ENCODE data around the gene KSR1. TPM values are rescaled to one million over a fixed set of nuclear protein-coding genes. Genes with fewer than 3 reads are reported as not detected.
"Not testable (repeated sequence)": the region's sequence is repeated elsewhere in the genome, so short reads cannot be mapped to it uniquely, and the experiment has no call there.

KSR1 gene
- total and polyA plus RNA-seq, 5 experiments from 2014 or later, result 0.73 to 25.4 (median 2.0) TPM

DNA sequence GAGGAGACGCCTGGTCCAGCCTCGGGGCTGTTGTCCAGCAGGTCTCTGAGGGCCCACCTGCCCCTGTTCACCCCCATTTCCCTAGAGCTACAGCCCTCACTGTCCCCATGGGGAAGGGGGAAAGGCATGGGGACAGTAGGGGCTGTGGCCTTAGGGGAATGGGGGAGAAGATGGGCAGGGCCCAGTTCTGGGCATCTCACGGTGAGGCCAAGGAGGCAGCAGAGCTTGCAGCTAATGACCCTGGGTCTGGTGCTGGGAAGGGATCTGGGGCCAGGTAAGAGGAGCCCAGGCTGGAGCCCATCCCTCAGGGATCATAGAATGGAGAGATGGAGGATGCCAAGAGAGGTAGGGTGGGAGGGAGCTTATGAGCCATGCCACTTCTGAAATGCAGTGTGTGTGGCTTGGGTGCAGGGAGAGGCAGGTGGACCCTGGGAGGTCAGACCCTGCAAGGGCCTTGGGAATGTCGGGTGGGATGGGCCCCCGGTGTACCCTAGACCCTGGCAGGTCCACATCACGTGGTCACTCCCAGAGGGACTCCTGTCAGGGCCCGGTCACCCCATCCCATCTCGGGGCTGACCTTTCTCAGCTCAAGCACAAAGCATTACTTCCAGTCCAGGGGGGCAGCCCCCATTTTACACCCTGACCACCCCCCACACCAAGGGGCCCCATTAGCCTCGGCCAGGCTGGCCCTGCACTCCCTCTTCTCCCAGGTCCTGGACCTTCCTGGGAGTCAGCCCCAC lies 35.9 kb upstream of the KSR1 start:
- POLR2A ChIA-PET, result no interaction called here

DNA sequence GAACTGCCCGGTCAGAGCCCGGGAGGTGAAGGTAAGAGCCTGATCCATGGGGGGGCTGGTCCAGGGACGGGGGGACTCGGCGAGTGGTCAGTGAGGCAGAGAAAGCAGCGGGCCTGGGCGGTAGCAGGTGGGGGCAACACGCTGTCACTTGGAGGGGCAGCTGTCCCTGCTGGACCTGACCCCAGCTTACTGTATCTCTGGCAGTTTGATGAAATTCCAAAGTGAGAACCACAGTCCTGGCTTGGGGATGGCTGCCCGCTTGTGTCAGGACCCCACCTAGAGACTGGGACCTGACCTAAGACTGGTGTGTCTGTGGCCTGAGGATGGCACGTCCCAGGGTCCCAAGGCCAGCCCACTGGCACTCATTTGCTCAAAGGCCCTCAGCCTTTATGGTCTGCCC lies 35.1 kb upstream of the KSR1 start:
- no peak overlapping the region for H3K27ac Mint-ChIP-seq
- POLR2A ChIA-PET, result no interaction called here
- H3K36me3 Mint-ChIP-seq, result no peaks in the 10 kb centered on the region
- DNase-seq, result no peak
- no peak overlapping the region for H3K4me3 Mint-ChIP-seq
- H3K4me1 Mint-ChIP-seq, result no peaks in the 10 kb centered on the region
- H3K9me3 Mint-ChIP-seq, result no peaks in the 10 kb centered on the region
- H3K27me3 Mint-ChIP-seq, result peaks cover 0 to 6% (median 0%) of the 10 kb centered on the region in 5 donors
- ATAC-seq, result no peak

More for the DNA sequence above, 35.9 kb upstream of the KSR1 start:
- DNase-seq (no peak), ATAC-seq (no peak)
- Mint-ChIP-seq H3K27ac (no peak overlapping the region), H3K4me3 (no peak overlapping the region), H3K9me3 (no peaks in the 10 kb centered on the region), H3K36me3 (no peaks in the 10 kb centered on the region), H3K27me3 (peaks cover 0 to 6% (median 0%) of the 10 kb centered on the region in 5 donors), H3K4me1 (no peaks in the 10 kb centered on the region)

DNA sequence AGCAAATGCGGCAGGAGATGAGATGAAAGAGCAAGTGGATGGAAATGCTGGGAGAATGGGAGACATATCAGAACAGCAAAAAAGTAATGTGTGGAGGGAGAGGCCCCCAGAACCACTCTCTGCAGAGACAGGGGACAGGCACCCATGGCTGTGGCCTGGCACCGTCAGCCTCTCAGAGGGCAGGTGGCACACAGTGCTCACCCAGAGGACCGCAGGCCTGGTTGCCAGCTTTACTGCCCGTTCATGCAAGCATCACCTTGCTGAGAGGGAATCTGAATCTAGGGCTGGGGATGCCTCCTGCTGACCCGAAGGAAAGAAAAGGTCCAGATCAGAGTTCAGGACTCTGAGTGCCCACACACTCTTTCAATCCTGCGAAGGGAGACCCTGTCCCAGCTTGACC lies 34.6 kb upstream of the KSR1 start:
- H3K4me3 Mint-ChIP-seq, DNase-seq, H3K27ac Mint-ChIP-seq, POLR2A ChIA-PET, H3K4me1 Mint-ChIP-seq, ATAC-seq, H3K27me3 Mint-ChIP-seq, H3K36me3 Mint-ChIP-seq, H3K9me3 Mint-ChIP-seq: not testable (repeated sequence)

DNA sequence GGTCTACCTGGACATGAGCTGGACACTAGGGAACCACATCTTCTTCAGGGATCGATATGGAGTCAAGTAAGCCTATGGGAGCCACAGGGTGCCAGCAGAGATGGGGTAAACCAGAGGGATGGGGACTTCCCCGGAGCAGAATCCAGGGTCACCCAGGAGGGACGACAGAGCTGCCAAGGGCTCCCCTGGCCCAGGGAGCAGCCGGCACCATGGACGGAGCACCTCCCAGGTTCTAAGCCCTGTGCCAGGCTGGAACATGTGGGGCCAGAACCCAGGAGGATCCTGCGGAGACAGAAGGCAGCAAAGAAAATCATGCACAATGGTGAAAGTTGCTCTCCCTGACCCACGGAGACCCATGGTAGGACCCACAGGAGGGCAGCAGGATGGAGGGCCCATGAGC lies 33.6 kb upstream of the KSR1 start:
- no peak overlapping the region for H3K4me3 Mint-ChIP-seq
- no peaks in the 10 kb centered on the region for H3K9me3 Mint-ChIP-seq
- H3K36me3 Mint-ChIP-seq, result no peaks in the 10 kb centered on the region
- ATAC-seq (no peak), DNase-seq (no peak)
- H3K27ac Mint-ChIP-seq, result no peak overlapping the region
- no peaks in the 10 kb centered on the region for H3K4me1 Mint-ChIP-seq
- H3K27me3 Mint-ChIP-seq, result peaks cover 0 to 6% (median 0%) of the 10 kb centered on the region in 5 donors
- POLR2A ChIA-PET, result no interaction called here

DNA sequence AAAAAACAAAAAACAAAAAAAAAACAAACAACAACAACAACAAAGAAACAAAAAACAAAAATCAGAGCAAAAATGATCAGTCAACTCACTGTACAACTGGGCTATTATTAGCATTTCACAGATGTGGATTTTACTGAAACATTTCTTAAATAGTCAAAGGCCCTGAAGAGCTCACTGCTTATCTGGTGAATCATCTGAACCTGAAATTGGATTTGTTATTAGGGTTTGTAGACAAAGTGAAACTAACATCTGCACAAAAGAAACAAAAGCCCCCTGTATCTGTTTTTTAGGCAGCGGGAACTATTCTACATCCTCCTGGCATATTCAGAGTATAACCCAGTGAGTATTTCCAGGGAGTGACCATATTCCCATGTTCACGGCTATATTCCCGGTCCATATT lies 32.6 kb upstream of the KSR1 start:
- H3K4me1 Mint-ChIP-seq, result no peaks in the 10 kb centered on the region
- H3K27me3 Mint-ChIP-seq, result peaks cover 0 to 4% (median 0%) of the 10 kb centered on the region in 5 donors
- H3K36me3 Mint-ChIP-seq, result no peaks in the 10 kb centered on the region
- no peak for DNase-seq
- no peak overlapping the region for H3K4me3 Mint-ChIP-seq
- H3K9me3 Mint-ChIP-seq, result no peaks in the 10 kb centered on the region
- no peak for ATAC-seq
- H3K27ac Mint-ChIP-seq, result peak overlapping the region in 1 of 10 donors; percentile 35
- POLR2A ChIA-PET, result no interaction called here

DNA sequence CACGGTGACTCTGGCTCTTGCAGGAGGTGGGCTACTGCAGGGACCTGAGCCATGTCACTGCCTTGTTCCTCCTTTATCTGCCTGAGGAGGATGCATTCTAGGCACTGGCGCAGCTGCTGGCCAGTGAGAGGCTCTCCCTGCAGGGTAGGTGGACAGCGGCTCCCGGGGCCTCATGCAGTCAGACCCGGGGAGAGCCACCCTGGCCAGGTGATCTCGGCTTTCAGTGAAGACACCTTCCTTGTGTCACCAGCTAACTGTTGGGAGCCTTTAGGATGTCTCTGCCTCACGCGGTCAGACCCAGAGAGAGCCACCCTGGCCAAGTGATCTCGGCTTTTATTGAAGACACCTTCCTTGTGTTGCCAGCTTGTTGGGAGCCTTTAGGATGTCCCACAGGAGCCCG lies 31.7 kb upstream of the KSR1 start:
- no peaks in the 10 kb centered on the region for H3K4me1 Mint-ChIP-seq
- no peak for DNase-seq
- no peak for ATAC-seq
- no peak overlapping the region for H3K4me3 Mint-ChIP-seq
- peaks cover 0 to 4% (median 0%) of the 10 kb centered on the region in 5 donors for H3K27me3 Mint-ChIP-seq
- no peaks in the 10 kb centered on the region for H3K9me3 Mint-ChIP-seq
- H3K27ac Mint-ChIP-seq, result no peak overlapping the region
- POLR2A ChIA-PET, result no interaction called here
- H3K36me3 Mint-ChIP-seq, result no peaks in the 10 kb centered on the region

DNA sequence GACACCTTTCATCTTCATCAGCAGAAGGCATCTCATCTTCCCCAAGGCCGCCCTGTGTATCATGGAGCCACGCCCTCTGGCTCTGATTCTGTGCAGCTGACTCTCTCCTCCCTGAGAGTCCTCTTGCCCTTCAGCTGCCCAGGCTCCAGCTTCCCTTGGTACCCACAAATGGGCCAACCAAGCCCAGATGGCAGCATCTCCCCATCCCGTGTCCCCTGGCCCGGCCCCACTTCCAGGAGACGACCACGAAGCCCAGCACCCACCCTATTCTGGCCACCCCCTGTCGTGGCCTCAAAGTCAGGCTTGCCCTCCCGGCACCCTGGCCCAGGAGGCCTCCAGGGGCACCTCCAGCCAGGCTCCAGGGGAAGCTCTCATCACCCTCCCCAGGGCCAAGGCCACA lies 31.3 kb upstream of the KSR1 start:
- ATAC-seq, result no peak
- no peak for DNase-seq
- no peaks in the 10 kb centered on the region for H3K4me1 Mint-ChIP-seq
- H3K9me3 Mint-ChIP-seq, result no peaks in the 10 kb centered on the region
- H3K36me3 Mint-ChIP-seq, result no peaks in the 10 kb centered on the region
- H3K27ac Mint-ChIP-seq, result no peak overlapping the region
- POLR2A ChIA-PET, result no interaction called here
- H3K4me3 Mint-ChIP-seq, result no peak overlapping the region
- peaks cover 0 to 4% (median 0%) of the 10 kb centered on the region in 5 donors for H3K27me3 Mint-ChIP-seq

DNA sequence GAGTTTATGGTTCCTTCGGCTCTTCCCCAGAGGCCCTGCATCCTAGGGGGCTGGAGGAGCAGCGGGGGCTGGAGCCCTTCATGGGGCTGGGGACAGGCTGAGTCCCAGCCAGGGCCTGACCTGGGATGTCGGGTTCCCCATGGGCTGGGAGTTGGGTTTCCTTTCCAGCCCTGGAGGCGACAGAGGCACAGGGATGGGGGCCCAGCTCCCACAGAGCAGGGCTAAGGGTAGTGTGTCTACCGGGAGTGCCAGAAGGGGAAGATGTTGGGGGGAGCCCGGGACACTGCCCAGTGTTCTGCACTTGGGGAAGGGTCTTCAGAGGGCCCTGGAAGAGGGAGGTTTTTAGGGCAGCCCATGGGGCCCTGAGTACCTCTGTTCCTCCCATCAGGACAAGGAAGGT lies 30.7 kb upstream of the KSR1 start:
- not testable (repeated sequence) for H3K27me3 Mint-ChIP-seq, ATAC-seq, H3K4me3 Mint-ChIP-seq

DNA sequence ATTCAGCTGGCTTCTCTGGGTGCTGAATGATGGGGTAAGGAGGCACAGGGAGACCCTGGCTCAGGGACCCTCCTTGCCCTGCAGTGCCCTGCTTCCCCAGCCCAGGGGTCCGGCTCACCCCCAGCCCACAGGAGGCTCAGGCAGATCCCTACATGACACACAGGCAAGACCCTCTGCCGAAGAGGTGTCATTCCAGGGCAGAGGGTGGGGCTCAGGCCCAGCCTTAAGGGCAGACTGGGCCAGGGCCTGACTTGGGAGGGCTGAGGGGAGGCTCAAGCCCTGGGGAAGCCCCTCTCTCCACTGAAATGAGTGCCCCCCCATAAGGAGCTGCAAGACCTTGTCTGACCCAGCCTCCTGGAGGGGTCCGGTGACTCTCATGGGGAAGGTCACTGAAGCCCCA lies 30.3 kb upstream of the KSR1 start:
- DNase-seq (no peak), ATAC-seq (no peak)
- Mint-ChIP-seq H3K36me3 (no peaks in the 10 kb centered on the region), H3K9me3 (no peaks in the 10 kb centered on the region), H3K4me3 (no peak overlapping the region), H3K27ac (no peak overlapping the region), H3K4me1 (no peaks in the 10 kb centered on the region), H3K27me3 (no peaks in the 10 kb centered on the region)
- POLR2A ChIA-PET, result no interaction called here

More for the DNA sequence above, 30.7 kb upstream of the KSR1 start:
- DNase-seq, H3K27ac Mint-ChIP-seq, H3K36me3 Mint-ChIP-seq, POLR2A ChIA-PET, H3K9me3 Mint-ChIP-seq, H3K4me1 Mint-ChIP-seq: not testable (repeated sequence)

DNA sequence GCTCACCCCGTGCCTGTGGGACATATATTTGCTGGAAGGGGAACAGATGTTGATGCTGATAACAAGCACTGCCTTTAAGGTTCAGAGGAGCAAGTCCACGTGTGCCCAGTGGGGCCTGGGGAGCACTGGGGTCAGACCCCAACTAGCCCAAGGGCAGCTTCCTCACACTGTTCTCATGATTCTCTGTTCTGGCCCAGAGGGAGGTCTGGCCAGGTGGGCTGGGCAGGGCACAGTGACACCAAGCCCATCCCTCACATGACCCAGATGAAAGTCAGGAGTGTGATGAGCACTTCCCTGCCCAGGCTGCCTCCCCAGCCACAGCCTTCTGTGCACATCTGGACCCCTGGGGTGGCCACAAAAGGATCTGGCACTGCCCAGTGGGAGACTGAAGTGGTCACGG lies 29.8 kb upstream of the KSR1 start:
- POLR2A ChIA-PET, H3K9me3 Mint-ChIP-seq, H3K4me3 Mint-ChIP-seq, H3K27ac Mint-ChIP-seq, DNase-seq, ATAC-seq, H3K4me1 Mint-ChIP-seq, H3K36me3 Mint-ChIP-seq, H3K27me3 Mint-ChIP-seq: not testable (repeated sequence)

DNA sequence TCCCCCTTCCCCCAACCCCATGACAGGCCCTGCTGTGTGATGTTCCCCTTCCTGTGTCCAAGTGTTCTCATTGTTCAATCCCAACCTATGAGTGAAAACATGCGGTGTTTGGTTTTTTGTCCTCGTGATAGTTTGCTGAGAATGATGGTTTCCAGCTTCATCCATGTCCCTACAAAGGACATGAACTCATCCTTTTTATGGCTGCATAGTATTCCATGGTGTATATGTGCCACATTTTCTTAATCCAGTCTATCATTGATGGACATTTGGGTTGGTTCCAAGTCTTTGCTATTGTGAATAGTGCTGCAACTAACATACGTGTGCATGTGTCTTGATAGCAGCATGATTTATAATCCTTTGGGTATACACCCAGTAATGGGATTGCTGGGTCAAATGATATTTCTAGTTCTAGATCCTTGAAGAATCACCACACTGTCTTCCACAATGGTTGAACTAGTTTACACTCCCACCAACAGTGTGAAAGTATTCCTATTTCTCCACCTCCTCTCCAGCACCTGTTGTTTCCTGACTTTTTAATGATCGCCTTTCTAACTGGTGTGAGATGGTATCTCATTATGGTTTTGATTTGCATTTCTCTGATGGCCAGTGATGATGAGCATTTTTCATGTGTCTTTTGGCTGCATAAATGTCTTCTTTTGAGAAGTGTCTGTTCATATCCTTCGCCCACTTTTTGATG lies 28.9 kb upstream of the KSR1 start:
- H3K27ac Mint-ChIP-seq, H3K36me3 Mint-ChIP-seq, DNase-seq, ATAC-seq, H3K4me1 Mint-ChIP-seq, H3K4me3 Mint-ChIP-seq, H3K27me3 Mint-ChIP-seq, POLR2A ChIA-PET, H3K9me3 Mint-ChIP-seq: not testable (repeated sequence)

DNA sequence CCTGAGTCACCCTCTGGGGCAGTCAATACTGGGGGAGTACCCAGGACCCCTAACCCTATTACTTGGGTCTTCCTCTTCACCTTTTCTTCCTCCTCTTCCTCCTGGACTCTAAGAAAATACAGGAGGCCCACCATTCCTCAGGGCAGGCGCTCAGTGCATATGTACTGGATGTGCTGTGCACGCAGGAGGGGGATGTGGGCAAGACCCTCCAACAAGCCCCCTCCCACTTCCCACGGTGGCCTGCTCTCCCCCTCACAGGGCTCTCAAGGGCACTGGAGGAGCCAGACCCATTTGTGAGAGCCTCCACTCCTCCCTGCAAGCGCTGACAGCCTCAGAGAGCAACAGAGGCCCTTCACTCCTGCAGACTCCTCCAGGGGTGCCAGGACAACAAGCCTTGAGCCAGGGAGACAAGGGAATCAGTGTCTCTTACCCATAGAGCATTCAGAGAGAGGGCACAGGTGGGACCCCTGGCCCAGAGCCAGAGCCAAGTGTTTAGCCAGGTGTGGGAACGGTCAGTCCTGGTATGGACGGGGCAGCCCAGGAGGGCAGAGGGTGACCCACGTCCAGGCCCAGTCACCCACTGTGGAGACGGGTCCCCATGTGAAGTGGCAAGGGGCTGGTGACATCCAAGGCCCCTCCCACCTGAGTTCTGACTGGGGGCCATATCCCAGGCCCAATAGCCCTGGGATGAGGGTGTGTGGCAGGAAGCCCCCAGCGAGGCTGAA lies 27.3 kb upstream of the KSR1 start:
- Mint-ChIP-seq H3K4me1 (no peaks in the 10 kb centered on the region), H3K27ac (no peak overlapping the region), H3K36me3 (no peaks in the 10 kb centered on the region), H3K27me3 (no peaks in the 10 kb centered on the region), H3K9me3 (no peaks in the 10 kb centered on the region), H3K4me3 (no peak overlapping the region)
- ATAC-seq (no peak), DNase-seq (no peak)
- POLR2A ChIA-PET, result no interaction called here

DNA sequence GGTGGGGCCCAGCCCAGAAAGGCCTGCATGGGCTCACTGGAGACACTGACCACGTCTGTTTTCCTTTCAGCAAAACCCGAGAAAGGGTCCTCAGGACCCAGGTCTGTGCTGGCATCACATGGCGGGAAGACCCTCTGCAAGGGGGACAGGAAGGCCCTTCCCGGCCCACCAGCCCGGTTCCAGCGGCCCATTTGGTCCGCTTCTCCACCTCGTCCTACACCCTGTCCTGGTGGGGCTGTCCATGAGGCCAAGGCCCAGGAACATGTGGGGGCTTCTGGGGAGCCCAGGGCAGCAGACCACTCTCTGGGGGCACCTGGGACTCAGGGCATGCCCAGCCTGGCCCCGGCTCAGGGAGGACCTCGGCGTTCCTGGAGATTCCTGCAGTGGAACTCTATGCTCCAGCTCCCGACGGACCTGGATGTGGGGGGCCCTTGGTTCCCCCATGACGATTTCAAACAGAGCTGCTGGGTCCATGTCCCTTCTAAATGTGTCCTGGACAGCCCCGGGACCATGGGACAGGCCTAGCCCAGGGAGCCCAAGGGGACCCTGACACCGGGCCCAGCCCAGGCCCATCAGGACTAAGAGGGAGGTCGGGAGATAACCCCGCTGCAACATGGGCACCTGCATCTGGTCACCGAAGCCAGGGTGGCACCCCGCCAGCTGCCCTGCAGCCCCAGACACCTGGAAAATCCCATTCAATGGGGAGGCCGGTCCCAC lies 26.4 kb upstream of the KSR1 start:
- no peak overlapping the region for H3K4me3 Mint-ChIP-seq
- H3K27me3 Mint-ChIP-seq, result peaks cover 0 to 2% (median 0%) of the 10 kb centered on the region in 5 donors
- ATAC-seq (no peak), DNase-seq (no peak)
- POLR2A ChIA-PET, result no interaction called here
- H3K36me3 Mint-ChIP-seq, result no peaks in the 10 kb centered on the region
- no peaks in the 10 kb centered on the region for H3K9me3 Mint-ChIP-seq
- no peaks in the 10 kb centered on the region for H3K4me1 Mint-ChIP-seq
- H3K27ac Mint-ChIP-seq, result no peak overlapping the region
